ENCODE results near the gene DPP6. TPM values are rescaled to one million over a fixed set of nuclear protein-coding genes. Genes with fewer than 3 reads are reported as not detected.

Gene DPP6
- total and polyA plus RNA-seq, 2 of the 8 experiments (the other 6 are each of a cell fraction or from before 2014, with no cell fraction given) = 4.7 to 6.8 TPM

DNA sequence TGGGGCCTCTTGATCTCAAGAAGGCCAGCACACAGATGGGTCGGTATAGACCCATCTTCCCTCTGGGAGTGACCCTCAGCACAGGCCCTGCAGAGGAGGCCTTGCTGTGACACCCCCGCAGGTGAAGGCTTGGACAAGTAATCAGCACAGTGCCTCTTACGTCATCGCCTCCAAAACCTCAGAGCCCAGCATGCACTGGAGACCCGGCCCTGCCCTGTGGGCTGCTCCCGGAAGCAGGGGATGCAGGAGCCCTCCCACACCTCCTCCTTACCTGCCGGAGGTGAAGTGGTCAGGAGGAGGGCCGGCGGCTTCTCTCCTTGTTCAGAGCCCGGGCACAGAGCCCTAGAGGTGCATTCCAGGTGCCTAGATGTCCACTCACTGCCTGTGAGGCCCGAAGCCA is 829.3 kb downstream of the DPP6 start:
- Histone ChIP-seq H4K8ac (ENCODE audit: extremely low read depth, insufficient read depth, low read length) (no peak overlapping the region), H3K9me3 (ENCODE audit: insufficient read depth in 2 of 2, low read depth in 1 of 2, low read length in 1 of 2) (peaks cover 0 to 22% of the 10 kb centered on the region in 2 experiments; a peak in 1 of 4 replicates), H3K56ac (replicated peaks; ENCODE audit: insufficient read length, low read depth, low read length) (no peak overlapping the region), H3K4ac (replicated peaks; ENCODE audit: insufficient read length, low read depth, low read length) (no peak overlapping the region), H2BK15ac (ENCODE audit: low read length) (no peak overlapping the region), H4K20me1 (replicated peaks in 1 of 2; ENCODE audit: control insufficient read depth in 1 of 2, insufficient read depth in 2 of 2, low read length in 2 of 2) (peaks cover 0 to 11% of the 10 kb centered on the region in 2 experiments), H3K23me2 (ENCODE audit: low read depth, low read length) (peaks cover 17% of the 10 kb centered on the region; the same call in 1 of the 2 replicates), H3K4me2 (ENCODE audit: insufficient read depth in 1 of 2, low read depth in 2 of 2, low read length in 2 of 2) (no peak overlapping the region), H3K27me3 (replicated peaks in 1 of 4; ENCODE audit: control insufficient read depth in 3 of 4, extremely low read depth in 1 of 4, insufficient read depth in 3 of 4, low read length in 3 of 4) (no peaks in the 10 kb centered on the region), H3K4me3 (ENCODE audit: extremely low read depth in 1 of 4, insufficient read depth in 2 of 4, low read depth in 3 of 4, low read length in 4 of 4) (no peak overlapping the region), H2BK20ac (ENCODE audit: low read length) (no peak overlapping the region), H3K18ac (ENCODE audit: extremely low read depth, low read length) (no peak overlapping the region), H3K36me3 (ENCODE audit: control insufficient read depth in 2 of 4, insufficient read depth in 4 of 4, low read length in 3 of 4) (peaks cover 0 to 4% (median 0%) of the 10 kb centered on the region in 4 experiments; a peak in 2 of 8 replicates), H2AFZ (ENCODE audit: low read length) (no peak overlapping the region), H4K5ac (ENCODE audit: insufficient read length, low read depth, low read length) (no peak overlapping the region), H3K79me1 (ENCODE audit: low read depth, low read length) (no peaks in the 10 kb centered on the region; the same call in 1 of the 2 replicates), H3K79me2 (ENCODE audit: control insufficient read depth in 1 of 2, insufficient read depth in 2 of 2, low read length in 2 of 2) (no peaks in the 10 kb centered on the region; a peak in 1 of 4 replicates), H2BK5ac (ENCODE audit: low read depth, low read length) (no peak overlapping the region), H3K14ac (ENCODE audit: insufficient read length) (no peak overlapping the region), H3K9ac (replicated peaks in 1 of 4; ENCODE audit: extremely low read depth in 1 of 4, low read depth in 3 of 4, low read length in 3 of 4) (no peak overlapping the region), H2BK120ac (replicated peaks; ENCODE audit: low read depth, low read length) (no peak overlapping the region), H3K4me1 (replicated peaks in 1 of 4; ENCODE audit: control insufficient read depth in 3 of 4, insufficient read depth in 4 of 4, low read length in 3 of 4) (no peaks in the 10 kb centered on the region), H2AK5ac (ENCODE audit: low read depth, low read length) (no peak overlapping the region), H3K27ac (ENCODE audit: low read depth, low read length) (no peak overlapping the region), H4K91ac (replicated peaks; ENCODE audit: insufficient read length, low read length) (no peak overlapping the region), H3K23ac (ENCODE audit: insufficient read length) (no peak overlapping the region), H2BK12ac (ENCODE audit: low read depth, low read length) (no peak overlapping the region)
- CTCF ChIA-PET (ENCODE audit: partially characterized antibody) = interaction anchor here (1.2 to 1.3 kb wide), 2 partner anchors 9 to 37 kb away, joined by 3 to 4 read pairs; no protein-coding TSS in a partner anchor
- POLR2A ChIA-PET (ENCODE audit: partially characterized antibody) = no interaction called here
- no peak for DNase-seq (ENCODE audit: low read depth in 1 of 2, low spot score in 2 of 2)
- no peak for FAIRE-seq
- WGBS, 2 experiments (ENCODE audit: extremely low coverage in 1 of 2, insufficient coverage in 1 of 2, insufficient read length in 1 of 2, insufficient replicate concordance in 2 of 2, low coverage in 1 of 2, low lambda C conversion rate in 2 of 2, missing lambda C conversion rate in 1 of 2) = 89% methylated on average over 9 of the region's 11 CpGs; no CpG with 5 or more reads in 1 of the 2 experiments
- TF ChIP-seq POU5F1 (IDR thresholded peaks at IDR 0.05; ENCODE audit: low read depth, low read length) (no peak), CBX5 (IDR thresholded peaks at IDR 0.05; ENCODE audit: low read depth, low read length) (no peak), RFX5 (IDR thresholded peaks at IDR 0.05; ENCODE audit: borderline replicate concordance, low read depth, low read length) (no peak), EP300 (IDR thresholded peaks at IDR 0.05; ENCODE audit: borderline replicate concordance in 1 of 2, low read depth in 2 of 2, low read length in 2 of 2) (no peak), JUND (IDR thresholded peaks at IDR 0.05; ENCODE audit: low read length) (no peak), KDM4A (IDR thresholded peaks at IDR 0.05; ENCODE audit: low read depth, low read length, severe bottlenecking) (no peak), KDM1A (IDR thresholded peaks at IDR 0.05; ENCODE audit: borderline replicate concordance, low read length) (no peak), TBP (IDR thresholded peaks at IDR 0.05; ENCODE audit: low read depth, low read length) (no peak), SP2 (IDR thresholded peaks at IDR 0.05; ENCODE audit: low read length) (no peak), HDAC2 (IDR thresholded peaks at IDR 0.05; ENCODE audit: borderline replicate concordance in 1 of 2, low read depth in 2 of 2, low read length in 2 of 2) (no peak), RNF2 (IDR thresholded peaks at IDR 0.05; ENCODE audit: borderline replicate concordance, low read depth, low read length, missing control alignments, poor library complexity, severe bottlenecking) (no peak)
- TF ChIP-seq, protein P1, sequence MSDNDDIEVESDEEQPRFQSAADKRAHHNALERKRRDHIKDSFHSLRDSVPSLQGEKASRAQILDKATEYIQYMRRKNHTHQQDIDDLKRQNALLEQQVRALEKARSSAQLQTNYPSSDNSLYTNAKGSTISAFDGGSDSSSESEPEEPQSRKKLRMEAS (IDR thresholded peaks at IDR 0.05) = no peak
